GM23338 (cell line): ENCODE data around the gene CCT2.

Experiments used
- CREB1 ChIP-seq: fragments of 250-450 bp; sonication (Bioruptor Pico); IDR thresholded peaks from 2 replicates; pipeline ENCODE4 v1.5.0; 2020; ENCODE audit warnings: low read depth, mild to moderate bottlenecking, moderate library complexity
- EZH2 ChIP-seq: fragments of 200-600 bp; sonication (generic); IDR thresholded peaks from one replicate; pipeline ENCODE4 v1.8.0; 2017; ENCODE audit warnings: antibody characterized with exemption, mild to moderate bottlenecking, low read depth; ENCODE audit not compliant: unreplicated experiment
- EZH2phosphoT487 ChIP-seq: fragments of 200-600 bp; sonication (generic); IDR thresholded peaks from one replicate; pipeline ENCODE4 v1.8.1; 2018; ENCODE audit warnings: antibody characterized with exemption; ENCODE audit not compliant: unreplicated experiment
- JUNB ChIP-seq: IDR thresholded peaks from one replicate; pipeline ENCODE4 v1.6.1; 2016; ENCODE audit warnings: antibody characterized with exemption; ENCODE audit not compliant: unreplicated experiment
- POLR2AphosphoS5 ChIP-seq: IDR thresholded peaks from 2 replicates; pipeline ENCODE4 v1.6.1; 2016; ENCODE audit warnings: antibody characterized with exemption, low read depth
- STAT1 ChIP-seq: IDR thresholded peaks from one replicate; pipeline ENCODE4 v1.6.1; 2016; ENCODE audit warnings: antibody characterized with exemption; ENCODE audit not compliant: unreplicated experiment
- ZNF331 ChIP-seq: fragments of 250-450 bp; sonication (Bioruptor Pico); IDR thresholded peaks from 2 replicates; pipeline ENCODE4 v1.5.0; 2020; ENCODE audit warnings: low read depth, mild to moderate bottlenecking, moderate library complexity
- TF ChIP-seq, protein P1 (sequence below), 2 experiments: fragments of 200-600 bp in 1 of 2; sonication (generic) in 1 of 2; conservative IDR thresholded peaks; 2 replicates each; pipeline versions ENCODE4 v1.5.1 to v1.6.1; 2016 to 2017; ENCODE audit warnings: antibody characterized with exemption in 2 of 2, low read depth in 2 of 2, mild to moderate bottlenecking in 2 of 2, moderate library complexity in 1 of 2

- TF ChIP-seq, protein P1, sequence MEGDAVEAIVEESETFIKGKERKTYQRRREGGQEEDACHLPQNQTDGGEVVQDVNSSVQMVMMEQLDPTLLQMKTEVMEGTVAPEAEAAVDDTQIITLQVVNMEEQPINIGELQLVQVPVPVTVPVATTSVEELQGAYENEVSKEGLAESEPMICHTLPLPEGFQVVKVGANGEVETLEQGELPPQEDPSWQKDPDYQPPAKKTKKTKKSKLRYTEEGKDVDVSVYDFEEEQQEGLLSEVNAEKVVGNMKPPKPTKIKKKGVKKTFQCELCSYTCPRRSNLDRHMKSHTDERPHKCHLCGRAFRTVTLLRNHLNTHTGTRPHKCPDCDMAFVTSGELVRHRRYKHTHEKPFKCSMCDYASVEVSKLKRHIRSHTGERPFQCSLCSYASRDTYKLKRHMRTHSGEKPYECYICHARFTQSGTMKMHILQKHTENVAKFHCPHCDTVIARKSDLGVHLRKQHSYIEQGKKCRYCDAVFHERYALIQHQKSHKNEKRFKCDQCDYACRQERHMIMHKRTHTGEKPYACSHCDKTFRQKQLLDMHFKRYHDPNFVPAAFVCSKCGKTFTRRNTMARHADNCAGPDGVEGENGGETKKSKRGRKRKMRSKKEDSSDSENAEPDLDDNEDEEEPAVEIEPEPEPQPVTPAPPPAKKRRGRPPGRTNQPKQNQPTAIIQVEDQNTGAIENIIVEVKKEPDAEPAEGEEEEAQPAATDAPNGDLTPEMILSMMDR (conservative IDR thresholded peaks at IDR 0.05; ENCODE audit: low read depth in 2 of 2), result no peak
- TF ChIP-seq EZH2, result no peak
- TF ChIP-seq EZH2phosphoT487, result no peak
- no peak for TF ChIP-seq POLR2AphosphoS5
- no peak for TF ChIP-seq STAT1
- no peak for TF ChIP-seq JUNB
- no peak for TF ChIP-seq CREB1 (CRISPR knock-in tag)
- TF ChIP-seq ZNF331 (CRISPR knock-in tag), result no peak
Measured at GRCh38 chr12:69616025-69616424, 30.8 kb downstream of the CCT2 start.
